ENCODE measurements around the gene PIP4K2C. TPM values are rescaled to one million over a fixed set of nuclear protein-coding genes. Genes with fewer than 3 reads are reported as not detected.

The PIP4K2C gene
- total RNA-seq, 1 experiment from 2014 or later = 25.2 TPM

- in situ Hi-C loops (cut with HindIII; ENCODE audit: low sequenced_read_pairs) = no loop called here
Observed at GRCh38 chr12:57605811-57606311, 14.9 kb downstream of the PIP4K2C start.

DNA sequence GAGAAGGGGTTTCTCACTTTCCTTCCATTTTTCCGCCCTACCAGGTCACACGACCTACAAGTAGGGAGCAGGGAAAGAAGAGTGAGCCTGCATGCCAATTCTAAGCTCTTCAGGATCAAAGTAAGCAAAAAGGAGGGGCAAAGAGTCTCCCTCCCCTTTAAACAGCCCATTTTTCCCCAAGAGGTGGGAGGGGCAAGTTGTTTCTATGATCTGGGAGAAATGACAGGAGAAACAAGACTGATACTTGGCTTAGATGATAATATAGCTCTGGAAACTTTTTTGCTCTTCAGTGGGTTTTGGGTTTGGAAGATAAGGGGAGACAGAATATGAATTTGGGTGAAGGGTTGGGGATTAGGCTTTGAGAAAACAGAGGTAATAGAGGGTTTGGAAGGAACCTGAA, 15.4 kb downstream of the PIP4K2C start:
- DNase-seq (ENCODE audit: low spot score) = no peak

More at GRCh38 chr12:57605811-57606311, 14.9 kb downstream of the PIP4K2C start:
- DNase-seq (ENCODE audit: low spot score) = no peak

DNA sequence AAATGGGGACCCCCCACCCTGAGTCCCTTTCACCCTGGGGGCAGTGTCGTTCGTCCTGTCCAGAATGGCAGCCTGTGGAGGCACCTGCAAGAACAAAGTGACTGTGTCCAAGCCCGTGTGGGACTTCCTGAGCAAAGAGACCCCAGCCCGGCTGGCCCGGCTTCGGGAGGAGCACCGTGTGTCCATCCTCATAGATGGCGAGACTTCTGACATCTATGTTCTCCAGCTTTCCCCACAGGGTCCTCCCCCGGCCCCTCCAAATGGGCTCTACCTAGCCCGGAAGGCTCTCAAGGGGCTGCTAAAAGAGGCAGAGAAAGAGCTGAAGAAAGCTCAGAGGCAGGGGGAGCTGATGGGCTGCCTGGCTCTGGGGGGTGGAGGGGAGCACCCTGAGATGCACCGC, 15.8 kb downstream of the PIP4K2C start:
- DNase-seq (ENCODE audit: low spot score) = no peak
- in situ Hi-C loops (cut with HindIII; ENCODE audit: low sequenced_read_pairs) = no loop called here

More for the DNA sequence above, 15.4 kb downstream of the PIP4K2C start:
- in situ Hi-C loops (cut with HindIII; ENCODE audit: low sequenced_read_pairs) = no loop called here

GRCh38 chr12:57607958-57608663, 17.1 kb downstream of the PIP4K2C start:
- DNase-seq (ENCODE audit: low spot score) = no peak
- in situ Hi-C loops (cut with HindIII; ENCODE audit: low sequenced_read_pairs) = no loop called here

DNA sequence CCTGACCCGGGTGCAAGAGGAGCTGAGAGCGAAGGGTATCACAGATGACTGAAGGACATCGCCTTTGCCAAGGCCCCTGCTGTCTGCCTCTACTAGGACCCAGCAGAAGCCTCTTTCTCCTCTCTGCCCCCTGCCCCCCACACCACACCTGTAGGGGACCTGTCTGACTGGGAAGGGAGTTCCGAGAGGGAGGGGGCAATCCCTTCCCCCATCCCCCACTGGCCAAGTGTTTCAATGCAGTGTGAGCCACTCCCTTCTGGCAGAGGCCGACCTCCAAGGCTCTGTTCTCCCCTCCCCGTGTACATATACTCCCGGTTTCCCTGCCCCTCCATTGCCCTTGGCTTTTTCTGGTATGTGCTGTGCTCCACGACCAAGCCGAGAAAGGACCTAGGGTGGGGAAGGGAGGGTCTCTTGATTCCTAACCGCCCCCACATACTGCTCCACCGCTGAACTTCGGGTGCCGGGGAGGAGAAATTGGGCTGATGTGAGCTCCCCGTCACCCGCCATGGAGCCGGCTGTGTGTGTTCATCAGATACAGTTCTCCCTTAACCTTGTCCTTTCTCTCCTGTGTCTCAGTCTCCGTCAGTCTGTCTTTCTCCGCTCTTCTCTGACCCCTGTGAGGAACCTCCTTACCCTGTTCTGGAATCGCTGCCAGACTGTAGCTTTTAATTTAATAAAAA, 18.2 kb downstream of the PIP4K2C start:
- DNase-seq (ENCODE audit: low spot score) = no peak
- in situ Hi-C loops (cut with HindIII; ENCODE audit: low sequenced_read_pairs) = no loop called here

- in situ Hi-C loops (cut with HindIII; ENCODE audit: low sequenced_read_pairs) = no loop called here
- no peak for DNase-seq (ENCODE audit: low spot score)
Observed at GRCh38 chr12:57609781-57610553, 19.0 kb downstream of the PIP4K2C start.

GRCh38 chr12:57610554-57611107, 19.6 kb downstream of the PIP4K2C start:
- no peak for DNase-seq (ENCODE audit: low spot score)
- in situ Hi-C loops (cut with HindIII; ENCODE audit: low sequenced_read_pairs) = no loop called here

DNA sequence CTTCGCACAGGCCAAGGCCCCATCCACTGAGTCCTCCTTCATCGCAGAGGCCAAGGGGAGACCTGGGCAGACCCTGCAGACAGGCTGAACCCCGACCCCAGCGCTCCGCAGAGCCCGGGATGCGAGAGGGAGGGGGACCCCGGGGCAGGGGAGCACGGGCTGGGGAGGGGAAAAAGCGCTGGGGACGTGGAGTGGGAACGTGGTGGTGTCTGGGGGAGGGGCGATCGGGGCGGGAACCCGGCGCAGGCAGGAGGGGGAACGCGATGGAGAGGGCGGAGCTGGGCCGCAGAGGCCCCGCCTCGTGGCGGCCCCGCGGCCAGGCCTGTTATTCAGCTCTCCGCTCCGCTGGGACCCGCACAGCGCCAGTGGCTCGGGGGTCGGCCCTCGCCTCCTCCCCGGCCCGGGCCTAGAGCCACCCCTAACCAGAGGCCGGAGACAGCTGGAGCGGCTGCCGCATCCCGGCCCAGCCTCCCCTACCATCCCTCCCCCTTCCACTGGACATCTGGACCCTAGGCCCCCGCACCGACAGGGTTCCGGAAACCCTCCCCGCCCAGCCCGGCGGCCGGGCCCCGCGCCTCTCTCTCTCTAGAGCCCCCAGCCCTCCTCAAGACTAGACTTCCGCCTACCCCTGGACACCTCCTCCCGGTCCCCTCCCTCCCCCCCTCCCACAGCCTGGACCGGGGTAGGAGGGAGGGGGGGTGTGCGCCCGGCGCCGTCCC, 20.3 kb downstream of the PIP4K2C start, which contains the start of gene ARHGEF25:
ARHGEF25 (plus strand) TSS at position 328 of the 719 bp plus-strand sequence. CDS start 460 bp downstream, outside the sequence.
- in situ Hi-C loops (cut with HindIII; ENCODE audit: low sequenced_read_pairs) = no loop called here
- peak; percentile 84 for DNase-seq (ENCODE audit: low spot score)

- peak; percentile 89 for DNase-seq (ENCODE audit: low spot score)
- in situ Hi-C loops (cut with HindIII; ENCODE audit: low sequenced_read_pairs) = no loop called here
Observed at GRCh38 chr12:57611827-57612710, 21.1 kb downstream of the PIP4K2C start.

DNA sequence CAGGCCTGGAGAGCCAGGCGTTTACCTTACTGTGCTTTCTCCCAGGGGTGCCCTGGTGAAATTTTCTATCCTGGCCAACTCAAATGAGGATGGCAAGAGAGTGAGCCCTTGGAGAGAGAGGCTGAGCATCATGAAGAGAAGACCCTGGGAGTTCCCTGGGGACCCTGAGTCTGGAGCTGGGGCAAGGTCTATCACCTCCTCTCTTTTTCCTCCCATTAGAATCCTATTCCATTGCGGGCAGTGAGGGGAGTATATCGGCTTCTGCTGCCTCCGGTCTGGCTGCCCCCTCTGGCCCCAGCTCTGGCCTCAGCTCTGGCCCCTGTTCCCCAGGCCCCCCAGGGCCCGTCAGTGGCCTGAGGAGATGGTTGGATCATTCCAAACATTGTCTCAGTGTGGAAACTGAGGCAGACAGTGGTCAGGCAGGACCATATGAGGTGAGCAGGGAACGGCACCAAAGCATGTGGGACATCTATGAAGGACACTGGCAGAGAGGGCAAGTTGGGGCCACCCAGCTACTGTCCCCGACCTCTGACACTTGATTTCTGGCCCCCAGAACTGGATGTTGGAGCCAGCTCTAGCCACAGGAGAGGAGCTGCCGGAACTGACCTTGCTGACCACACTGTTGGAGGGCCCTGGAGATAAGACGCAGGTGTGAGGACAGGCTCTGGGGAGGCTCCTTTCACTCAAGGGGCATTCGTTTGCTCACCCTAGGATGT, 21.9 kb downstream of the PIP4K2C start:
- no peak for DNase-seq (ENCODE audit: low spot score)
- in situ Hi-C loops (cut with HindIII; ENCODE audit: low sequenced_read_pairs) = no loop called here

- in situ Hi-C loops (cut with HindIII; ENCODE audit: low sequenced_read_pairs) = no loop called here
- DNase-seq (ENCODE audit: low spot score) = no peak
Observed at GRCh38 chr12:57613427-57614109, 22.6 kb downstream of the PIP4K2C start.

DNA sequence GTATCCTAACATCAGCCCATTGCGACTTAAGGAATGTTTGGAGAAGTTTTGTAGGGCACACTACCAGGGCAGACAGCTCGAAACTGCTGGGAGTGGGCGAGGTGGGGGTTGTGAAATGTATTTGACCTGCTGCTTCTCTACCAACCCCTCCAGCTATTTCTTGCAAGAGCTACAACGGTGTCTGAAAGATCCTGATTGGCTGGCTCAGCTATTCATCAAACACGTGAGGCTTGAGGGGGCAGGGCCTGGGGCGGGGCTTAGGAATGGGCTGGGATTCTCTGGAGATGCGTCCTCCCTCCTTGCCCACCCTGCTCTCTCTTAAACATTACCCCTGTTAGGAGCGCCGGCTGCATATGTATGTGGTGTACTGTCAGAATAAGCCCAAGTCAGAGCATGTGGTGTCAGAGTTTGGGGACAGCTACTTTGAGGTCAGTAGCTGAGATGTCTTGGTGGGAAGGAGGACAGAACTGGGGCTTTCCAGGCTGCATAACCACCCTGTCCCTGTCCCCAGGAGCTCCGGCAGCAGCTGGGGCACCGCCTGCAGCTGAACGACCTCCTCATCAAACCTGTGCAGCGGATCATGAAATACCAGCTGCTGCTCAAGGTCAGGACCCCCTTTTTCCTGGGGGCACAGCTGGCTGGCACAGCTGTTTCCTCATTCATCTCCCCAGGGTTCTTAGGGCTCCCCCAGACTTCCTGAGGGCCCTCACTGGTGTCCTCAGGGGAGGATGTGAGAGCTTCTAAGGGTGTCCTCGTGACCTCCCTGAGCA, 23.4 kb downstream of the PIP4K2C start:
- DNase-seq (ENCODE audit: low spot score) = peak; percentile 77
- in situ Hi-C loops (cut with HindIII; ENCODE audit: low sequenced_read_pairs) = no loop called here

DNA sequence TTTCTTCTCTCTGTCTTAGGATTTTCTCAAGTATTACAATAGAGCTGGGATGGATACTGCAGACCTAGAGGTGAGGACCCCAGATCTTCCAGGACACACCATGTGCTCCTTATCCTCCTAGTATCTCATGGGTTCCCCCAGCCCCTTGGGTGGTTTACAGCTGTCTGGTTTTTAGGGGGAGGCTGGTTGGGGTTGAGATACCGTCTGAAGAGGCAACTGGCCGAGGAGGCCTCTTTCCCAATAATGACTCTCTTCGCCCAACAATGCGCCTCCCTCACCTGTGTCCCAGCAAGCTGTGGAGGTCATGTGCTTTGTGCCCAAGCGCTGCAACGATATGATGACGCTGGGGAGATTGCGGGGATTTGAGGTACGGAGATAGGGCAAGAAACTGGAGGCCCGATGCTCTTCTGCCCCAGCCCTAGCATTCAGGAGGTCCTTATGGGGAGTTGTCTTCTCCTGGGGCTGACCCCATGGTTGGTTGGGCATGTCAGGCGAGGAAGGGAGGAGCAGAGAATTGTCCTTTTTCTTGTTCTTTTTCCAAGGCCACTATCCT, 24.0 kb downstream of the PIP4K2C start:
- in situ Hi-C loops (cut with HindIII; ENCODE audit: low sequenced_read_pairs) = no loop called here
- DNase-seq (ENCODE audit: low spot score) = no peak

DNA sequence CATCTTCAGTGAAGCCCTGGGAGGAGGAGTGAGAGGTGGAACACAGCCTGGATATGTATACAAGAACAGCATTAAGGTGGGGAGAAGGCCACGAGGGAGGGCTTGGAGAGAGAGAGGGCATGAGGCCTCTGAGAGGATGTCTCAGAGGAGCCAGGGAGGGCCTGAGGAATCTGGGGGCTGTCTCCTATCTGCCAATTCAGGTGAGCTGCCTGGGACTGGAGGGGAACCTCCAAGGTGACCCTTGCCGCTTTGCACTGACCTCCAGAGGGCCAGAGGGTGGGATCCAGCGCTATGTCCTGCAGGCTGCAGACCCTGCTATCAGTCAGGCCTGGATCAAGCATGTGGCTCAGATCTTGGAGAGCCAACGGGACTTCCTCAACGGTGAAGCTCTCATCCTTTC, 24.6 kb downstream of the PIP4K2C start:
- in situ Hi-C loops (cut with HindIII; ENCODE audit: low sequenced_read_pairs) = no loop called here
- no peak for DNase-seq (ENCODE audit: low spot score)

GRCh38 chr12:57616383-57617101, 25.6 kb downstream of the PIP4K2C start:
- in situ Hi-C loops (cut with HindIII; ENCODE audit: low sequenced_read_pairs) = no loop called here
- DNase-seq (ENCODE audit: low spot score) = no peak
